Right atrium auricular region (tissue), 2 donors: Measurements from ENCODE around the gene PLEKHM1. TPM values are rescaled to one million over a fixed set of nuclear protein-coding genes. Genes with fewer than 3 reads are reported as not detected.

Experiments
- DNase-seq: peaks from one replicate; pipeline ENCODE4 v3.0.0-alpha.2; 2019; ENCODE audit warnings: low spot score
- H3K27ac ChIP-seq, 2 donors: fragments of 200-600 bp; sonication (generic); 1 replicate in 1 of 2; 2 replicates in 1 of 2; pipeline ENCODE4 v1.5.1; 2016 to 2019
- H3K27me3 ChIP-seq, 2 donors: fragments of 200-600 bp; sonication (generic); one replicate each; pipeline versions ENCODE4 v1.5.1 to v1.6.0; 2017 to 2019
- H3K36me3 ChIP-seq: fragments of 200-600 bp; sonication (generic); one replicate; pipeline ENCODE4 v1.5.1; 2016
- H3K4me1 ChIP-seq, 2 donors: fragments of 200-600 bp; sonication (generic); one replicate each; pipeline versions ENCODE4 v1.5.1 to v1.6.0; 2017 to 2019
- H3K4me3 ChIP-seq, 2 donors: fragments of 200-600 bp; sonication (generic); 1 replicate in 1 of 2; 2 replicates in 1 of 2; pipeline ENCODE4 v1.5.1; 2017 to 2019; ENCODE audit warnings: mild to moderate bottlenecking in 1 of 2, moderate library complexity in 1 of 2
- H3K9me3 ChIP-seq, 2 donors: fragments of 200-600 bp; sonication (generic); one replicate each; pipeline ENCODE4 v1.5.1; 2019
- total RNA-seq, 2 donors: library from RNA; depleted of rRNA; stranded (reverse); fragments of >200 nt; gene quantifications; one replicate each; pipeline ENCODE4 v1.1.0, GENCODE V29; 2016
- TF ChIP-seq, protein P1 (sequence below), 2 donors: fragments of 200-600 bp; sonication (generic); IDR thresholded peaks; one replicate each; pipeline ENCODE4 v1.5.1; 2019; ENCODE audit warnings: antibody characterized with exemption in 2 of 2

Gene PLEKHM1
- total RNA-seq, 2 donors from 2014 or later, result 26.9 to 46.1 TPM

DNA sequence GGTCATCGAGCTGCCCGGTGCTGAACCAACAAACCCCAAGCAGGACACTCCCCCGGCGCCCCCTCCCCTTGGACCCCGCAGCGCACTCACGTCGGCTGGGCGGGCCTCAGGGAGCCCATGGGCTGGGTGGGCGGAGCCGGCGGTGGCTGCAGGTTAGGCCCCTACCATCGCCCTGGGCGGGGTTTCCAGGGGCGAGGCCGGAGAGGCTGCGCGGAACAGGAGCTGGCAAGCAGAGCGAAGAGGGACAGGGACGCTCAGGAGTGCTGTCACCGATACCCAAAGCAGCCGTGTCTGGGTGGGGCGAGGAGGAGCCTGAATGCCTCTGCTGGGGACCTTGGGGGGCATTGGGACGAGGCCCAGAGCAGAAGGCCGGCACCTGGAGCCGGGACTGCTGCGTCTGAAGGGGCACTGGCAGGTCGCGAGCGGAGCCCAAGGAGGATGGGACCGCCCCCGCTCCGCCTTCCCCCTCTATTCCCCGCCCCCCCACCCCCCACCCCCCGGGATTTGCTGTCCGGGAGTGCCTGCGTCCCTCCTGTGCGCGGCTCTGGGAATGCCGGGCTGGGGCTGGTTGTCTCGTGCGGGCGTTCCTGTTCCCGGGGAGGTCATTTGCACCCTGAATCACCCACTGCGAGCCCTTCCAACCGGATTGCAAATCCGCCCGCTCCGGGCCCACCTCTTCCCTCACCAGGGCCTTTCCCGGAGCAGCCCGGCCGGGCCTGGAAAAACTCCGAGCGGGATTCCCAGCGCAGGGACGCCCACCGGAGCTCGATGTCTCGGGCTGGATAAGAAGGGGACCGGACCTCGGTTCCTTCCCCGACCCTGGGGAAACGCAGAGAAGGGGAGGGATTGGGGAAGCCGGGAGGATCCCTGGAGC is 58.8 kb downstream of the PLEKHM1 start:
- Histone ChIP-seq H3K27ac (peak overlapping the region; percentile 63 to 65), H3K36me3 (peaks cover 9% of the 10 kb centered on the region), H3K4me3 (peak overlapping the region; percentile 44 to 61), H3K27me3 (peaks cover 9 to 11% of the 10 kb centered on the region in 2 donors), H3K4me1 (peaks cover 0 to 57% of the 10 kb centered on the region in 2 donors), H3K9me3 (no peaks in the 10 kb centered on the region)
- TF ChIP-seq, protein P1, sequence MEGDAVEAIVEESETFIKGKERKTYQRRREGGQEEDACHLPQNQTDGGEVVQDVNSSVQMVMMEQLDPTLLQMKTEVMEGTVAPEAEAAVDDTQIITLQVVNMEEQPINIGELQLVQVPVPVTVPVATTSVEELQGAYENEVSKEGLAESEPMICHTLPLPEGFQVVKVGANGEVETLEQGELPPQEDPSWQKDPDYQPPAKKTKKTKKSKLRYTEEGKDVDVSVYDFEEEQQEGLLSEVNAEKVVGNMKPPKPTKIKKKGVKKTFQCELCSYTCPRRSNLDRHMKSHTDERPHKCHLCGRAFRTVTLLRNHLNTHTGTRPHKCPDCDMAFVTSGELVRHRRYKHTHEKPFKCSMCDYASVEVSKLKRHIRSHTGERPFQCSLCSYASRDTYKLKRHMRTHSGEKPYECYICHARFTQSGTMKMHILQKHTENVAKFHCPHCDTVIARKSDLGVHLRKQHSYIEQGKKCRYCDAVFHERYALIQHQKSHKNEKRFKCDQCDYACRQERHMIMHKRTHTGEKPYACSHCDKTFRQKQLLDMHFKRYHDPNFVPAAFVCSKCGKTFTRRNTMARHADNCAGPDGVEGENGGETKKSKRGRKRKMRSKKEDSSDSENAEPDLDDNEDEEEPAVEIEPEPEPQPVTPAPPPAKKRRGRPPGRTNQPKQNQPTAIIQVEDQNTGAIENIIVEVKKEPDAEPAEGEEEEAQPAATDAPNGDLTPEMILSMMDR (IDR thresholded peaks at IDR 0.05), result no peak
- DNase-seq, result no peak

DNA sequence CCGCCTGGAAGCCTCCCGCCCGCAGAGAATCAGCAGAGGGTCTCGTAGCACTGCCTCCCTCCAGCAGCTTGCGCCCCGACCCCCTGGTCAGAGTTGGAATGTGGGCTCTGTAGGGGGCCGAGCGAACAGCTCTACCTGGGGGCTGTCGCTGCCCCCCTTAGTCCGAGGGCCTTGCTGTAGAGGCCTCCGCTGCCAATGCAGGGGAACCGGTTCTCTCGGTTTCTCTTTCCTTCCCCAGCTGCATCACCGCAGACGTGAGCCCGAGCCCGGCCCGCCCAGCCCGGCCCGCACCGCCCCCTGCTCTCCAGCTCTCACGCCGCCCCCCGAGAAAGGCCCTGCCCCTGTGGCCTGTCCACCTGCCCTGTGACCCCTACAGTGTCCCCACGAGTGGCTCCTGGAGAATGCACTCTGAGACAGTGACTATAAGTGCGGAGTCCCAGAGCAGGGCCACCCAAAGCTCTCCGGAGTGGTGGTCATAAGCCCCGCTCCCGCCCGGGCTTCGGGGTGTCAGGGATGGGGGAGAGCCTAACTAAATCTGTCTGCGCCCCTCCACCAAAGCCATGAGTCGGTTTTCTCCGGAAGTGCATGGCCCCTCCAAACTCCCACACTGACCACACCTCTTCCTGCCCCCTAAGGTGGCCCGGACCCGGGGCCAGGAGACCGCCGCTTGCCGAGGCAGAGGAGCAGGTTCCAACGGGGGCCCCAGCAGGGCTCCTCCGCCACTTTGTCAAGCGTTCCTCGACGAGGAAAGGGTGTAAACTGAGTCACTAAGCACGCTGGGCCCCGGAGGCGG is 59.6 kb downstream of the PLEKHM1 start:
- TF ChIP-seq, protein P1 (IDR thresholded peaks at IDR 0.05), result no peak
- no peak for DNase-seq
- Histone ChIP-seq H3K4me3 (peak overlapping the region; percentile 44 to 61), H3K9me3 (no peaks in the 10 kb centered on the region), H3K4me1 (peaks cover 0 to 60% of the 10 kb centered on the region in 2 donors), H3K27me3 (peaks cover 9 to 11% of the 10 kb centered on the region in 2 donors), H3K36me3 (peaks cover 4% of the 10 kb centered on the region), H3K27ac (peak overlapping the region in 1 of 2 donors; percentile 65)

DNA sequence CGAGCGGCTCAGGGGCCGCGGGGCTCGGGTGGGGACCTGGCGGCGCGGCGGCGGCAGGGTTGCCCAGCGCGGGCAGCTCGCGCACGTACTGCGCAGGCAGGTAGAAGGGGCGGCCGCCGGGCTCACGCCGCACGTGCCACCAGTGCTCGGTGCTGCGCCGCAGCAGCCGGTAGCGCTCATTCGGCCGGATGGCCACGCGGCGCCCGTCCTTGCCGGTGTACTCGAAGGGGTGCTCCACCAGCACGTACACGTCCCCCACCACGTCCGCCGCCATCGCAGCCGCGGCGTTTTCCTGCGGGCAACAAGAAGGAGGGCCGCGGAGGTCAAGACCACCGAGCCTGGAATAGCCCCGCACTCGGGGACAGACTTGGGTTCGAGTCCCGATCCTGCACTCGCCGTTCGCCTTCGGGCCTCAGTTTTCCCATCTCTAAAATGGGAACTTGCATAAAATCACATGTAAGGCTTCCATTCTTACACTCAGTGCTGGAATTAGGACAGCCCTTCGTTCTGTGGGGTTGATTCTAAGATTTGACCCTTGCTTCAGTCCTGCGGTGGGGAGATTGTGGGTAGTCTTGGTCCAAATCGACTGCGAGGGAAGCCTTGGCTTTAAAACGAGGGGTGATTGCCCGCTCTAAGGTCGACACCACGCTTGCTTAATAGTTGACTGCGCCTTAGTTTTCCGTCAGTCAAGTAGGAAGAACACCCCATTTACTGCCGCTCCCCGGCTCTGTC is 60.3 kb downstream of the PLEKHM1 start:
- TF ChIP-seq, protein P1 (IDR thresholded peaks at IDR 0.05), result no peak
- peaks cover 0 to 67% of the 10 kb centered on the region in 2 donors for H3K4me1 ChIP-seq
- peaks cover 9 to 11% of the 10 kb centered on the region in 2 donors for H3K27me3 ChIP-seq
- H3K27ac ChIP-seq, result no peak overlapping the region
- H3K36me3 ChIP-seq, result no peaks in the 10 kb centered on the region
- H3K9me3 ChIP-seq, result no peaks in the 10 kb centered on the region
- no peak for DNase-seq
- peak overlapping the region in 1 of 2 donors; percentile 61 for H3K4me3 ChIP-seq

DNA sequence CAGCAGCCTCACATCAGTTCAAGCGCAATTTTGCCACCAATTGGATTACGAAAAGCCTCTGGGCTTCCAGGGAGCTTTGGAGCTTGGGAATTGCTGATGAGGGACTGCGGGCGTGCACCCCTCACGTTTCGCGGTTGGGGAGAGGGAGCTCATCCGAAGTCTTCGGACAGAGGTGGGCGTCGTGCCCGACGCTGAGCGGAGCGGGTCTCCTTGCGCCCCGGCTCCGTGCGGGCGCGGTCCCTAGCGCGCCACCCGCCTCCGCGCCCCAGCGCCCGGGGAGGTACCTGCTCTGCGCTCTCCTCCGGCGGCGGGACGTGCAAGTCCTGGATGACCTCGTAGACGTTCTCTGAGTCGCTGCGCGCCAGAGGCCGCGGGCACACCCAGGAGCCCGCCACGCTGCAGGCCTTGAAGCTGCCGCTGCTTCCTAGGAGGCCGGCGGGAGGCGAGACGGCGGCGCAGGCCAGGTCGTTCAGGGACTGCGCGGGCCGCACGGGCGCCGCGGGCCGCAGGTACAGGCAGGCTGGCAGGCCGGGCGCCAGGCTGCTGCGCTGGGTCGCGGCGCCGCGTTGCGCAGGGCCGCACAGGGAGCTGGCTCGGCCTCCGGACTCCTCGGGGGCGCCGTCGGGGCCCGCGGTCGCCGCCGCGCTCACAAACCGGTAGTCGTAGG is 61.0 kb downstream of the PLEKHM1 start:
- Histone ChIP-seq H3K27me3 (peaks cover 9 to 11% of the 10 kb centered on the region in 2 donors), H3K36me3 (no peaks in the 10 kb centered on the region), H3K27ac (no peak overlapping the region), H3K9me3 (no peaks in the 10 kb centered on the region), H3K4me1 (peaks cover 0 to 69% of the 10 kb centered on the region in 2 donors), H3K4me3 (no peak overlapping the region)
- TF ChIP-seq, protein P1 (IDR thresholded peaks at IDR 0.05), result no peak
- no peak for DNase-seq

DNA sequence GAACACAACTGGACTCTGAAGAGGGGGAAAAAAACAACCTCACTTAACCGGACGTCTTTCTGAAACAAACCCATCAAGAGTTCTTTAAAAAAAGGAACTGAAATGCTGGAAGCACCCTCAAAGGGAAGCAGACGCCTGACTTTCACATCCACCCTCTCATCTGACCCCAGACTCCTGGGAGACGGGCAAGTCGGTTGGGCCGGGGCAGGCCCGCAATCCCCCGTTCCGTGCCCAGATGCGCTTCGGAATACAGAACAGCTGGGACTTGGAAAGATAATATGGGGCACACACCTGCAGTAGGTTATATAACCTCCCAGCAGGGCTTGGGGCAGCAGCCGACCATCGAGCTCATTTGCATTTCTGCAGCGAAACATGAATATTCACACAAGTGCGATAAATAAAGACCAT is 61.6 kb downstream of the PLEKHM1 start:
- peaks cover 9 to 11% of the 10 kb centered on the region in 2 donors for H3K27me3 ChIP-seq
- no peak for DNase-seq
- peaks cover 0 to 74% of the 10 kb centered on the region in 2 donors for H3K4me1 ChIP-seq
- H3K27ac ChIP-seq, result no peak overlapping the region
- H3K4me3 ChIP-seq, result no peak overlapping the region
- H3K9me3 ChIP-seq, result no peaks in the 10 kb centered on the region
- TF ChIP-seq, protein P1 (IDR thresholded peaks at IDR 0.05), result no peak
- no peaks in the 10 kb centered on the region for H3K36me3 ChIP-seq
